ENCODE data around the gene GFY. TPM values are rescaled to one million over a fixed set of nuclear protein-coding genes. Genes with fewer than 3 reads are reported as not detected.
A peak's percentile ranks its signal among the peaks of the same experiment; 100 is the strongest.

GFY gene
- total and polyA plus RNA-seq, 4 experiments from 2014 or later: not detected

GRCh38 chr19:49396738-49397505, 28.3 kb upstream of the GFY start:
- ChIA-PET CTCF (ENCODE audit: partially characterized antibody) (interaction anchor here (0.6 to 1.7 kb wide), 6 partner anchors 9 to 321 kb away, joined by 3 to 8 read pairs (median 3); no protein-coding TSS in a partner anchor), POLR2A (ENCODE audit: partially characterized antibody) (interaction anchor here (1.1 to 1.9 kb wide), 2 partner anchors 15 to 25 kb away, joined by 4 to 7 read pairs; partner anchors contain the start of gene PTH2)
- H3K27me3 ChIP-seq (ENCODE audit: insufficient read depth, low read length): no peaks in the 10 kb centered on the region
- H3K4me1 Mint-ChIP-seq: peaks cover 10 to 23% (median 17%) of the 10 kb centered on the region in 4 donors
- no peaks in the 10 kb centered on the region for H3K9me3 ChIP-seq (ENCODE audit: control insufficient read depth in 1 of 2, low read length in 2 of 2)
- H3K36me3 ChIP-seq (ENCODE audit: insufficient read depth, low read length): no peaks in the 10 kb centered on the region
- DNase-seq: no peak
- intact Hi-C loops (cut with micrococcal nuclease): no loop called here
- no peaks in the 10 kb centered on the region for H3K36me3 Mint-ChIP-seq
- peak overlapping the region in 3 of 7 donors; percentile 13 to 67 (median 42) for H3K27ac Mint-ChIP-seq
- no peaks in the 10 kb centered on the region for H3K9me3 Mint-ChIP-seq
- H3K4me1 ChIP-seq (ENCODE audit: insufficient read depth, low read length): peaks cover 21% of the 10 kb centered on the region
- H3K4me3 ChIP-seq (ENCODE audit: low read length in 2 of 2): no peak overlapping the region
- no peak overlapping the region for H3K4me3 Mint-ChIP-seq
- H3K27ac ChIP-seq (ENCODE audit: low read depth, low read length): no peak overlapping the region
- peaks cover 0 to 3% of the 10 kb centered on the region in 2 donors for H3K27me3 Mint-ChIP-seq

DNA sequence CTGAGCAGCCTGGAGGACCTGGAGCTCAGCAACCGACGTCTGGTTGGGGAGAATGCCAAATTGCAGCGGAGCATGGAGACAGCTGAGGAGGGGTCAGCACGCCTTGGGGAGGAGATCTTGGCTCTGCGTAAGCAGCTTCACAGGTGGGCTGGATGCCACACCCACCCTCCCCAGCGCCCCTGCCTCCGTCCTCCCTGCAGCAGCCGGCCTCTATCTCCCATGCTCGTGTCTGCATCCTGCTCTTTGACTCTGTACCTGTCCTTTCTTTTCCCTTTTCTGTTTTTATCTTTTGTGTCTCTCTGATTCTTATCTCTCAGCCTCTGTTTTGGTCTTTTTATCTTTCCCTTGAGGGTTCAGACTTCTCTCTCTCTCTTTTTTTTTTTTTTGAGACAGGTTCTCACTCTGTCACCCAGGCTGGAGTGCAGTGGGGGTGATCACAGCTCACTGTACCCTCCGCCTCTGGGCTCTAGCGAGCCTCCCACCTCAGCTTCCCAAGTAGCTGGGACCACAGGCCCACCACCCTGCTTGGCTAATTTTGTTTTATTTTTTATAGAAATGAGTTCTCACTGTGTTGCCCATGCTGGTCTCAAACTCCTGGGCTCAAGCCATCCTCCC, 27.1 kb upstream of the GFY start:
- Mint-ChIP-seq H3K36me3 (no peaks in the 10 kb centered on the region), H3K9me3 (no peaks in the 10 kb centered on the region), H3K27ac (peak overlapping the region in 3 of 7 donors; percentile 27 to 90 (median 88)), H3K4me1 (peaks cover 7 to 19% (median 13%) of the 10 kb centered on the region in 4 donors), H3K4me3 (peak overlapping the region in 4 of 8 donors; percentile 13 to 61 (median 58)), H3K27me3 (peaks cover 0 to 3% of the 10 kb centered on the region in 2 donors)
- Histone ChIP-seq H3K27me3 (ENCODE audit: insufficient read depth, low read length) (no peaks in the 10 kb centered on the region), H3K27ac (ENCODE audit: low read depth, low read length) (no peak overlapping the region), H3K4me1 (ENCODE audit: insufficient read depth, low read length) (peaks cover 16% of the 10 kb centered on the region), H3K9me3 (ENCODE audit: control insufficient read depth in 1 of 2, low read length in 2 of 2) (no peaks in the 10 kb centered on the region), H3K4me3 (ENCODE audit: low read length in 2 of 2) (no peak overlapping the region), H3K36me3 (ENCODE audit: insufficient read depth, low read length) (no peaks in the 10 kb centered on the region)
- POLR2A ChIA-PET (ENCODE audit: partially characterized antibody): interaction anchor here (1.1 to 1.9 kb wide), 2 partner anchors 14 to 24 kb away, joined by 4 to 7 read pairs; partner anchors contain the start of gene PTH2
- DNase-seq: peak in 1 of 5 donors; percentile 6
- CTCF ChIA-PET (ENCODE audit: partially characterized antibody): interaction anchor here (1.2 to 1.5 kb wide), 2 partner anchors 46 to 73 kb away, joined by 3 to 4 read pairs; no protein-coding TSS in a partner anchor
- intact Hi-C loops (cut with micrococcal nuclease): no loop called here

DNA sequence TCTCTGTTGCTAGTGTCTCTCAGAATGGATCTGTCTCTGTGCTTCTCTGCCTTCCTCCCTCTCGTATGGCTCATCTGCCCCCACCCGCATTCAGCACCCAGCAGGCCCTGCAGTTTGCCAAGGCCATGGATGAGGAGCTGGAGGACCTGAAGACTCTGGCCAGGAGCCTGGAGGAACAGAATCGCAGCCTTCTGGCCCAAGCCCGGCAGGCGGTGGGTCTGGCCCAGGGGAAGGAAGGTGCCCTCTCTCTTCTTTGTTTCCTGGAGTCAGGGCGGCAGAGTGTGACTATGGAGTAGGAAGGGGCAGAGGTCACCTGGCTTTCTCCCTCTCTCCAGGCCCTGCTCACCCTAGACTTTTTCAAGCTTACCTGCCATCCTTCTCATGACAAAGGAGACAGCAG, 26.3 kb upstream of the GFY start:
- intact Hi-C loops (cut with micrococcal nuclease): no loop called here
- Histone ChIP-seq H3K9me3 (ENCODE audit: control insufficient read depth in 1 of 2, low read length in 2 of 2) (no peaks in the 10 kb centered on the region), H3K4me1 (ENCODE audit: insufficient read depth, low read length) (peaks cover 16% of the 10 kb centered on the region), H3K27me3 (ENCODE audit: insufficient read depth, low read length) (no peaks in the 10 kb centered on the region), H3K36me3 (ENCODE audit: insufficient read depth, low read length) (no peaks in the 10 kb centered on the region), H3K27ac (ENCODE audit: low read depth, low read length) (no peak overlapping the region), H3K4me3 (ENCODE audit: low read length in 2 of 2) (no peak overlapping the region)
- ChIA-PET POLR2A (ENCODE audit: partially characterized antibody) (no interaction called here), CTCF (ENCODE audit: partially characterized antibody) (interaction anchor here (1.5 kb wide), 1 partner anchor 72 kb away, joined by 3 read pairs; no protein-coding TSS in a partner anchor)
- Mint-ChIP-seq H3K4me1 (peaks cover 7 to 21% (median 15%) of the 10 kb centered on the region in 4 donors), H3K36me3 (no peaks in the 10 kb centered on the region), H3K9me3 (no peaks in the 10 kb centered on the region), H3K27me3 (peaks cover 0 to 3% of the 10 kb centered on the region in 2 donors), H3K27ac (peak overlapping the region in 4 of 7 donors; percentile 16 to 90 (median 68)), H3K4me3 (peak overlapping the region in 2 of 8 donors; percentile 11 to 39)
- DNase-seq: peak in 1 of 5 donors; percentile 5

GRCh38 chr19:49400029-49400428, 25.2 kb upstream of the GFY start:
- CTCF ChIA-PET (ENCODE audit: partially characterized antibody): interaction anchor here (1.1 kb wide), 1 partner anchor 74 kb away, joined by 3 read pairs; no protein-coding TSS in a partner anchor

DNA sequence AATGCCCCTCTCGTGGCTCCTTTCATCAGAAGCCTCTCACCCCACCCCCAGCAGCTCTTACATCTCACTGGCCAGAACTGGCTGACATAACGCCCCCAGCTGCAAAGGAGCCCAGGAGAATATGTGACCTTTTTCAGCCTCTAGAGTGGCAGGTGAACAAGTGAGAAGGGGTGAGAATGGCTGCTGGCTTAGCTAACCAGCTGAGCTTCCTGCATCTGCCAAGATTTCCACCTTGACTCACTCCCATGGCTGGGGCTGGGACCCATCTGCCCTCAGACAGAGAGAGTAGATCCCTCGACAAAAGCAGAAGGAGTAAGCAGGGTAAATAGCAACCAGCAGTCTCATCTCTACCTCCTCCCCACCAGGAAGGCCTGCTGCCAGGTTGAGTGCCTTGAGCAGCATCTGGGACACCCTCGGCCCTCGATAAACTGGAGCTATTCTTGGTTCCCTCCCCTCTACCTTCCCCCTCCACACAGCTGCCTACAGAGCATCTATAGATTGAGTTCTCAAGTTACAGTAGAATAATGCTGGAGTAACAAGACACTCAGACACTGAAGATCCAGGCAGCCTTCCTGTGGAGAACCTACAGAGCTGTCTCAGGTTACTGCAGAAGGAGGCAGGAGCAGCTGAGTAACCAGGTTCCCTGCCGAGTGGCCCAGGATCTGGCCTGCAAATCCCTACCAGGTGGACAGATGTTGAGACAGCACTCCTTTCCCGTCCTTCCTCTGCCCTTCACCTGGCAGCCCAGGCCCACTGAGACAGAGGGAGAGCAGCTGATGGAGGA, 21.6 kb upstream of the GFY start:
- peak in 1 of 5 donors; percentile 34 for DNase-seq
- Histone ChIP-seq H3K27me3 (ENCODE audit: insufficient read depth, low read length) (no peaks in the 10 kb centered on the region), H3K36me3 (ENCODE audit: insufficient read depth, low read length) (no peaks in the 10 kb centered on the region), H3K4me3 (ENCODE audit: low read length in 2 of 2) (no peak overlapping the region), H3K4me1 (ENCODE audit: insufficient read depth, low read length) (peaks cover 33% of the 10 kb centered on the region), H3K9me3 (ENCODE audit: control insufficient read depth in 1 of 2, low read length in 2 of 2) (no peaks in the 10 kb centered on the region), H3K27ac (ENCODE audit: low read depth, low read length) (no peak overlapping the region)
- peak overlapping the region in 1 of 8 donors; percentile 11 for H3K4me3 Mint-ChIP-seq
- H3K27ac Mint-ChIP-seq: peak overlapping the region in 1 of 7 donors; percentile 22
- H3K27me3 Mint-ChIP-seq: peaks cover 0 to 2% of the 10 kb centered on the region in 2 donors
- H3K4me1 Mint-ChIP-seq: peaks cover 13 to 43% (median 27%) of the 10 kb centered on the region in 4 donors
- H3K9me3 Mint-ChIP-seq: peaks cover 0 to 2% (median 0%) of the 10 kb centered on the region in 8 donors
- ChIA-PET CTCF (ENCODE audit: partially characterized antibody) (interaction anchor here (0.8 to 1.4 kb wide), 3 partner anchors 12 to 41 kb away, joined by 3 to 5 read pairs (median 3); no protein-coding TSS in a partner anchor), POLR2A (ENCODE audit: partially characterized antibody) (interaction anchor here (0.9 to 1.0 kb wide), 3 partner anchors 18 to 66 kb away, joined by 3 to 4 read pairs (median 4); no protein-coding TSS in a partner anchor)
- no peaks in the 10 kb centered on the region for H3K36me3 Mint-ChIP-seq
- intact Hi-C loops (cut with micrococcal nuclease): no loop called here

More at GRCh38 chr19:49400029-49400428, 25.2 kb upstream of the GFY start:
- Histone ChIP-seq H3K27me3 (ENCODE audit: insufficient read depth, low read length) (no peaks in the 10 kb centered on the region), H3K36me3 (ENCODE audit: insufficient read depth, low read length) (no peaks in the 10 kb centered on the region), H3K9me3 (ENCODE audit: control insufficient read depth in 1 of 2, low read length in 2 of 2) (no peaks in the 10 kb centered on the region), H3K4me1 (ENCODE audit: insufficient read depth, low read length) (peaks cover 22% of the 10 kb centered on the region), H3K27ac (ENCODE audit: low read depth, low read length) (no peak overlapping the region), H3K4me3 (ENCODE audit: low read length in 2 of 2) (no peak overlapping the region)
- Mint-ChIP-seq H3K27me3 (peaks cover 0 to 3% of the 10 kb centered on the region in 2 donors), H3K36me3 (no peaks in the 10 kb centered on the region), H3K4me1 (peaks cover 7 to 30% (median 18%) of the 10 kb centered on the region in 4 donors), H3K9me3 (peaks cover 0 to 2% (median 0%) of the 10 kb centered on the region in 8 donors), H3K4me3 (no peak overlapping the region), H3K27ac (no peak overlapping the region)
- no peak for DNase-seq
- intact Hi-C loops (cut with micrococcal nuclease): no loop called here
- POLR2A ChIA-PET (ENCODE audit: partially characterized antibody): no interaction called here

- ChIA-PET CTCF (ENCODE audit: partially characterized antibody) (interaction anchor here (1.0 to 1.9 kb wide), 4 partner anchors 12 to 20 kb away, joined by 3 to 11 read pairs (median 4); no protein-coding TSS in a partner anchor), POLR2A (ENCODE audit: partially characterized antibody) (interaction anchor here (1.4 to 2.1 kb wide), 3 partner anchors 9 to 63 kb away, joined by 4 to 6 read pairs (median 4); no protein-coding TSS in a partner anchor)
- H3K36me3 Mint-ChIP-seq: no peaks in the 10 kb centered on the region
- no peak overlapping the region for H3K4me3 ChIP-seq (ENCODE audit: low read length in 2 of 2)
- peak in 1 of 5 donors; percentile 23 for DNase-seq
- no peak overlapping the region for H3K27ac ChIP-seq (ENCODE audit: low read depth, low read length)
- peaks cover 34 to 71% (median 53%) of the 10 kb centered on the region in 4 donors for H3K4me1 Mint-ChIP-seq
- H3K9me3 ChIP-seq (ENCODE audit: control insufficient read depth in 1 of 2, low read length in 2 of 2): no peaks in the 10 kb centered on the region
- H3K4me3 Mint-ChIP-seq: peak overlapping the region in 2 of 8 donors; percentile 21 to 69
- H3K4me1 ChIP-seq (ENCODE audit: insufficient read depth, low read length): peaks cover 64% of the 10 kb centered on the region
- intact Hi-C loops (cut with micrococcal nuclease): no loop called here
- no peaks in the 10 kb centered on the region for H3K36me3 ChIP-seq (ENCODE audit: insufficient read depth, low read length)
- H3K9me3 Mint-ChIP-seq: peaks cover 0 to 2% (median 0%) of the 10 kb centered on the region in 8 donors
- H3K27ac Mint-ChIP-seq: peak overlapping the region in 2 of 7 donors; percentile 25 to 55
- H3K27me3 ChIP-seq (ENCODE audit: insufficient read depth, low read length): no peaks in the 10 kb centered on the region
- H3K27me3 Mint-ChIP-seq: no peaks in the 10 kb centered on the region
These were observed 18.1 kb upstream of the GFY start for GRCh38 chr19:49407079-49407478.
